ENCODE measurements around the gene CCDC83.
"Not testable (repeated sequence)": the region's sequence is repeated elsewhere in the genome, so short reads cannot be mapped to it uniquely, and the experiment has no call there.

The CCDC83 gene

DNA sequence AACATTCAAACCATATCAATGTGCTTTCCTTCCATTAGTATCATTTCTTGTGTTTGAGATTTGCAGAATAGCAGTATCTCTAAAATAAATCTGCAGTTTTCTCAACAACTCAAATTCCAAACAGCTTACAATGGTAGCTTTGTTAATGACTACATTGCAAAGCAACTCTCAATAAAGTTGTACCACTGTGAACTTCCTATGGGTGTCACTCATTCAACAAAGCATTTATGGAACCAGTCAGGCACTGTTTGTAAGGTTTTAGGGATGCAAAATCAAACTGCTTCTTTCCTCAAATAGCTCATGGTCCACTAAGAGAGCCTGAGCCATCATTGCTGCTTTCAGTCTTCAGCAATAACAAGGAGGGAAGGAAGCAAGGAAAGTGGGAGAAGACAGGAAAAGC, 91.0 kb downstream of the CCDC83 start:
- DNase-seq, result no peak

DNA sequence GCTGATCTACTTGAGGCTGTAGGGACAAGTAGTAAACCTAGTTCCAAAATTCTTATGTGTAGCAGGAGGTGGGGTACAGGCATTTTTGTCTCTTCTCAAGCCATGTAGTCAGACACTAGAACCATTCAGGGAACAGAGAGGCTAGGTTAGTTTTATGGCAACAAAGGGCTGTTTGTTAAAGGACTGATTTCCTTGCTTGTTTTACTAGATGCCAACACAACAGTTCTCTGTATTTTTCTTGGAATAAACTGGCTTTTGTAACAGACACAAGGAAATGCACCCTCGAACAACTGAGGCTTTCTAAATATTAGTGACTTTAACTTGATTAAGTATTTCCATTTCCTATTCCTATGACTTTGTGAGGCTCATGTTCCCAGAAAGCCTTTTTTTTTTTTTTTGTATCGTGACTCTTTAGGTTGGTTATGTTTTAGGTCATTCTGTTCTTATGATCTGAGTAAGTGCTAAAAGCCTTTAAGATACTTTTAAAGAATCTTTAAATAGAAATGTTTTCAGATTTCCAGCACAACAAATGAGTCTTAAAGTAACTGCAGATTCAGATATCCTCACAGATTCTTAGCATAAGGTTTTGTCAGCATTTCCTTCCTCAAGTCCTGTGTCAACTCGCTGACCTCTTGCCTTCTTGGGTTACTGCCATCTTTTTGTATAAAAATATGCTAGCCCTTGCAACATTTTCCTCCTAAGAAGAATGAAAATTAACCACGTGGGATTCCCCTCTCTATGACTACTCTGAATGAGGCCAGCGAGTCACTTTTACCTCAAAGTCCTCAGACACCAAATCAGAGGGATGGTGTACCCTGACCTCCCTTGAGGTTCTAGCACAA, 92.5 kb downstream of the CCDC83 start:
- no peak for DNase-seq

DNA sequence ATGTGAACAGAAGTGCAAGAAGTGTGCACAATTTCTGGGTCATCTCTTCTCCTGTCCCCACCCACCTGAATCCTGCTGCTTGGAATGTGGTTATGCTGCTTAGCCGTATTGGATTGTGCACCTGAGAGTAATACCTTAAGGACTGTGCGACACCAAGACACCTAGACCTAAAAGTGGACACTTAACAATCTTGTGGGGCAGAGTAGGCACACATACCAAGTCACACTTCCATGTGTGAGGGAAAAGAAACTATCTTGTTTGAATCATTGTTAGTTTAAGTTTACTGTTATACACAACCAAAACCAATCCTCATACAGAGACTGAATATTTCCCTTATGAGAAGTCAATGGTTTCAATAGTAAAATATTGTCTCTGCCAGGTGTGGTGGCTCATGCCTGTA, 93.7 kb downstream of the CCDC83 start:
- DNase-seq, result no peak

DNA sequence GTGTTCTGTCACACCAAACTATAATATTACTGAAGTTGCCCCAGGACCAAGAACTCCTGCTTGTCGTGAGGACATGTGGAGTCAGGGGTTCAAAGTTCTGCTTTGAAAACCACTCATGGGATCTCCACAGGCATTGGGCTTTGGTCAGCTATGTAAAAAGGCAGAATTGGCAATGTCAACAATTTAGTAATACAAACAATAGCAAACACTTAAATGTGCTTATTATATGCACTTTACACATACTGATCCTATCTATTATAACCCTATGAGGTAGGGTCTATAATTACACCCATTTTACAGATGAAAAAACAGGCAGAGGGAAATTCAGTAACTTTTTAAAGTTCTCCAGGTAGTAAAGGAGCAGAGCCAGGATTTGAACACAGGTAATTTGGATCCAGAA, 94.6 kb downstream of the CCDC83 start:
- no peak for DNase-seq

DNA sequence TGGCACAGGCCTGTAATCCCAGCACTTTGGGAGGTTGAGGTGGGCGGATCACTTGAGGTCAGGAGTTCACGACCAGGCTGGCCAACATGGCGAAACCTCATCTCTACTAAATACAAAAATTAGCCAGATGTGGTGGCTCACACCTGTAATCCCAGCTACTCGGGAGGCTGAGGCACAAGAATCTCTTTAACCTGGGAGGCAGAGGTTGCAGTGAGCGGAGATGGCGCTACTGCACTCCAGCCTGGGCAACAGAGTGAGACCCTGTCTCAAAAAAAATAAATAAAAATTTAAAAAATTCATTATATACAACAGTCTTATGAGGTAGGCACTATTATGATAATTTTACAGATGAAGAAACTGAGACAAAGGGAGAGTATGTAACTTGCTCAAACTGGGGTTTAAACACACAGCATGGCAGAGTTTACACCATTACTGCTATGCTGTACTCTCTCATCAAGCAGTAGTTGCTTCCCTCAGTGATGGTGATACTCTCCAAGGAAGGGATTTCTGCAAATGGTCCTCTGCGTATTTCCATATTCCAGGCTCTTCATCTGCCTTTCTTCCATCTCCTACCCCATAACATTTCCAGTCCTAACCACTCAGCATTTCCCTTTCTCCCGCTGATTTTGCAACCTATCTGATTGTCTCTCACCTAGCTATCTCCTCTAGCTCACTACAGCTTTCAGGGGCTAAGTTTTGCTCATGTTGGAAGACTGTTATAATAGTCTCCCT, 95.3 kb downstream of the CCDC83 start:
- DNase-seq, result no peak

DNA sequence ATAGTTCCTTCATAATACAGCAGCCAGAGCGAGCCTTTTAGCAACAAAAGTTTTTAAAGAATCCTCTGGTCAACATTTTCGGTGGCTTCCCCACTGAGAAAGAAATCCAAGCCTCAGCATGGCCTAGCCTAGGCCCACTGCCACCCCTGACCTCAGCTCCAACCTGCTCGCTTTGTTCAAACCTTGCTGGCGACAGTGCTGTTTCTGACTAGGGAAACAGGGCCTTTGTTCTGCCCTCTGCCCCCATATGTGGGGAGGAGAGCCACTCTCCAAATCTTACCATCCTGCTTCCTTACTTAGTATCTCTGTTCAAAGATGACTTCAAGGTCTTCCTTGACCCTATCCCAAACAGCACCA, 95.8 kb downstream of the CCDC83 start:
- DNase-seq, result no peak

DNA sequence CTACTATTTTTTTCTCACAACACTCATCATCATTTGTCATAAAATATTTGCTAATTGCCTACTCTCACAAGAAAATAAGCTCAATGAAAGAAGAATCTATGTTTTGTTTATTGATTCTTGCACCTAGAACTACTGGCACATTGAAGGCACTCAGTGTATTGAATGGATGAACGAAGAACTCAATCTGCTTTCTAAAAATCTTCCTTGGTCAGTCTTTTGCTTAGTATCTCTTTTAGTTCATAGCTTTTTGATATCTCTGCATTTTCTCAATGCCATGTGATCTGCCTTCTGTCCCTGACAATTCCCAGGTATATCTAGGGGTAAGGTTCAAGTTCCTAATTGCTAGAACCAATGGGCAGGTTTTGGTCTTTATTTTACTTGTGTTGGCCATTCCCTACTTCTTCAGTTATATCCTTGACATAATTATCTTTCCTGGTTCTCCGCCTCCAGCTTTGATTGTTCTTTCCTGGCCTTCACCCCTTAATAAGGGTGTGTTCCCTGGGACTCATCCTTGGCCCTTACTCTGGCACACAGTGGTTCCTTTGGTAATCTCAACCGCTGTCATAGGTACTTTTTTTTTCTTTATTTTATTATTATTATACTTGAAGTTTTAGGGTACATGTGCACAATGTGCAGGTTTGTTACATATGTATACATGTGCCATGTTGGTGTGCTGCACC, 96.4 kb downstream of the CCDC83 start:
- no peak for DNase-seq

DNA sequence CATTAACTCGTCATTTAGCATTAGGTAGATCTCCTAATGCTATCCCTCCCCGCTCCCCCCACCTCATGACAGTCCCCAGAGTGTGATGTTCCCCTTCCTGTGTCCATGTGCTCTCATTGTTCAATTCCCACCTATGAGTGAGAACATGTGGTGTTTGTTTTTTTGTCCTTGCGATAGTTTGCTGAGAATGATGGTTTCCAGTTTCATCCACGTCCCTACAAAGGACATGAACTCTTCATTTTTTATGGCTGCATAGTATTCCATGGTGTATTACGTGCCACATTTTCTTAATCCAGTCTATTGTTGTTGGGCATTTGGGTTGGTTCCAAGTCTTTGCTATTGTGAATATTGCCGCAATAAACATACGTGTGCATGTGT, 96.9 kb downstream of the CCDC83 start:
- DNase-seq, result not testable (repeated sequence)

DNA sequence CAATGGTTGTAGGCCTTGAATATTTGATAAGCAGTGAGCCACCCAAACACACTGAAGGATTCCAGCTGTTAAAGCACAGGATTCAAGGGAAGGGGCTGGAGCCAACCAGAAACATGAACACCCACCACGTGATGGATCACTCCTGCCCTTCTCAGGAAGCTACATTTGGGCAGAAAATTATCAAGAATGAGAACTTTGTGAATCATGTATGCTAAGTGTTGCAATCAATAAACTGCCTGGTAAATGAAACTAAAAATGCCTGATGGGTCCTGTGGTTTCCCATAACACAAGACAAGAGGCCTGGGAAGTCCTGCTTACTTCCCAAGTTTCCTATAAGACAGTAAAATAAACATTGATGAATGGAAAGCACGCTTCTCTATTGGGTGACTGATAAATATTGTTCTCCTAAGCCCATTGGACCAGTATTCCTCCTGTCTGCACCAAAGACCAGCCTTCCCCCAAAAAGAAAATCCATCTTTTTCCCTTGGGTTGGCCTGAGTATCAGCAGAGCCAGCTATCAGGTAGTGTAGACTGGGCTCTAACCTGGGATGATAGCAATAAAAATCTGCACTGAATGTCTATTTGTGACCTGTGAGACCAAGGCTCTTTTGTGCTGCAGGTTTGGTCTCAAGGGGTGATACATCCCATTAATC, 98.4 kb downstream of the CCDC83 start:
- DNase-seq, result no peak

DNA sequence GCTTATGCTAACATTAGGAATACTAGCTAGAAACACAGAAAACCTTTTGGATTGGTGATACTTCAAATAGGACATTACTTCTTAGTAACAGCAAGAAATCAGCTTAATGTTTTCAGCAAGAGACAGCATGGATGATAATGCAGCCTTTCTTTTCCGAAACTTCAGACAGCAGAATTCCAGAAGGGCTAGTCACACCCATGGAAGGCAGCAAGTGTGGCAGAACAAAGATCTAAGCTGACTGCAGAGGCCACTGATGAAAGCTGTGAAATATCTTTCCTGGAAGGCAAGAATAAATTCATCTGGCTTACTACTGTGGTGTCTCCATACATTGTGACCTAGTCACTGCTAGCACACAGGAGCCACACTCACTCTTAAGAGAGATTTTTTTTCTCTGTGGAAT, 100.3 kb downstream of the CCDC83 start:
- DNase-seq, result no peak

DNA sequence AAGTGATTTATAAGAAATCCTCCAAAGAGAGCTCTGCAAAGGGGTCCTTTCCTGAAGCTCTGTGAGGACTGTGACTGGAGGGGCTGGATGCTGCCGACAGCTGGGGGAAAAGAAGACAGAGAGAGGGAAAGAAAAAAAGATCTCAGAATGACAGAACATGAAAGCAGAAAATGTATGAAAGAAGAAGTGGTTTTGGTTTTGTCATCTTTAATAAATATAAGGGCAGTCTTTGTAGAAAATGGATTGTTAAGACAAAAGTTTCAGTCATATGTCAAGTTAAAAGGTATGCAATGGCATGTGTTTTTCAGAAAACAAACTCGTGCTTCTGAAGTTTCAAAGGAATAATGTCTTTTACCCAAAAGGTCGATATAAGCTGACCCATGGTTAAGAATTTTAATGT, 105.5 kb downstream of the CCDC83 start:
- DNase-seq, result no peak

DNA sequence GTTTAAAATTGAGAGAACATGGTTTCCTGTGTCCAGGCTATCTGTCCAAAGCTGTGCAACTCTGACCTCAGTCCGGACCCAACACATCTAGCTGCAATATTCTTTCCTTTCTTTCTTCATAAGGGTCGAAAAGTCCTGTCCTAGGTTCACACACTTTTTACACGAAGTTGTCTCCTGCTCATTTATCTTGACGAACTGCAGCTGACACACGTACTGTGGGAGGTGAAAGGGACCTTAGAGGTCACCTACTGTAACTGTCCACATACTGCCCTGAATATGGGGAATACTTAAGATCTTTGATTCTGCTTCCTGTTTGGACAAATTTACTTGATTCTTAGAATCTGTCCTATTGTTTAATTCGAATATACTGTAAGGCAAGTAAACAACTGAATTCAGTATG, 105.9 kb downstream of the CCDC83 start:
- no peak for DNase-seq

DNA sequence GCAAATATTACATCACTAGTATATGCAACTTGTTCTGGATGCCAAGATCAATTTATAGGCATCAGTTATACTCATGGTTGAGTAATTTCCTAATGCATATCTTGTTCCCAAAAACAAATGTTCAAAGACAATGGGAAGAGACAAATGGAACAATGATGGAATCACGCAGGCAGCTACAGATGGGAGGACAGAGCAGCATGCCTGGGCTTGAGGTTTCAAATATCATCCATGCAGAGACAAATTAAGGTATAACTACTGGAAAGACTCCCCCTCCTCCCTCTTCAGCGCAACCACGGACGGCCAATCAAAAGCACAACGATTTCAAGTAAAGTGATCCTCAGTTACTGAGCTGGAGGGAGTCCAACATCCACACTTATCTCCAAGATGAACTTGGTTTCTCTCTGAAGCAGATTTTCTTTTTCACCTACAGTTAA, 106.8 kb downstream of the CCDC83 start:
- no peak for DNase-seq

DNA sequence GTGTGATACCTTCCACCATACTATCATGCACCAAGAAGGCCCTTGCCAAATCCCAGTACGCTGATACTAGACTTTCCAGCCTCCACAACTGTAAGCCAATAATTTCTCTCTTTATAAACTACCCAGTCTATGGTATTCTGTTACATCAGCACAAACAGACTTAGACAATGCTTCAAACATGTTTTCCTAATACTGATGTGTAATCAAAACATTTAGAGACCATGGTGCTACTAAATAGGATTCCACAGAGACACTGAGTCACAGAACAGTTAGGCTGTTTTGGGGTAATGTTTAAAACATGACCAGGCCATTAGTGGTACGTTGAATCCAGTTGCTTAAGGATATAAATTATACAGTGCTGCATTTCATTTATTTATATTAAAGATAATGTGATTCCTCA, 110.0 kb downstream of the CCDC83 start:
- DNase-seq, result no peak

DNA sequence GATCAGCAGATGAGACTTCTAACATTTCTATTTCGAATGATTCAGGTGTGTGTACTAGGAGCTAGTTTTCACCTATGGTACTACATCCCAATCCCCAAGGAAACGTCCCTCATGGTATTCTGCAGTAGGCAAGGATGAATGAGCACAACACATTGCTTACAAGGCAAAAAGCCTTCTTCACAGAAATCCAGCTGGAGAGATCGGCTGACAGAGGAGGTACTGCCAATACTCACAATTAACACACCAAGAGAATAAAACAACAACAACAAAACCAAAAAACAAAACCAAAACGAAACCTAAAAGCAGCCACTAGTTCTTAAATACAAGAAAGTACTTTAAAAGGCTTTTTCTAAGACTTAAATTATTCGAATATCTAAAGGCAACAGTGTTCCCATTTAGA, 112.3 kb downstream of the CCDC83 start:
- DNase-seq, result no peak

Measured in DMS 273 treated with DMSO at 0.1 percent for 48 hours (cell line).